GM21619 (cell line): ENCODE data around the gene SEMA6D.

Experiments
- ATAC-seq: cut with Tn5 transposase; IDR thresholded peaks from one replicate; pipeline ENCODE4 v1.9.1; 2021; ENCODE audit not compliant: unreplicated experiment

Gene SEMA6D

DNA sequence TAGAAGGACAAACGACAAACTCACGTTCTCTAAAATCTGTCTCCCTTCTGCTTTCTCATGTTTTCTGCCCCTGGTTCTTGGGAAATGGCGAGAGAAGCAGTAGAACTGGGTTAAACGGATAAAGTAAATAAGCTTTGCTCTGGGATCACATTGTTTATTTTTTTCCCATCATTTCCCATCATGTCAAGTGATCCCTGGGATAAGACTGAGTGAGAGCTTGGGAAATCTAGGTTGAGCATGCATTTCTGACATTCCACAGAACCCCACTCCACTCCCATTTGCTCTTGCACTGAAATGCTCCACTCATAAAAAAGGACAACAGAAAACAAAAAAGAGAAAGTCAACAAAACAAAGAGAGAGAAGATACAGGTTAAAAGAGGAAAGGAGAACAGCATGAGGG lies 69.1 kb downstream of the SEMA6D start:
- no peak for ATAC-seq

DNA sequence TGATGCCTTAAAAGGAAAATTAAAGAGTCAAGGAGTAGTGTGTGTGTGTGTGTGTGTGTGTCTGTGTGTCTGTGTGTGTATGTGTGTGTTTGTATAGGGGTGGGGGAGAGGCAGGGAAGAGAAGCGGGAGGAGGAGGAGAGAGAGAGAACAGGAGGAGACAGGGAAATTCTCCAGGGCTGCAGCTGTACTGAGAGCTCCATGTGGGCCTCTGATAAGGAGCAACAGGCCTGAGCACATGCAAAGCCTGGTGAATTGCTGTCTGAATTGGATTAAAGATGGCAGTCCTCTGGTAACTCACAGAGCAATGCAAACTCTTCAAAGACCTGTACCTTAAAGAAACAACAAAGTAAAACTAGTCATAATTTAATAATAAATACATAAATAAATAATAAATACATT lies 70.6 kb downstream of the SEMA6D start:
- no peak for ATAC-seq

DNA sequence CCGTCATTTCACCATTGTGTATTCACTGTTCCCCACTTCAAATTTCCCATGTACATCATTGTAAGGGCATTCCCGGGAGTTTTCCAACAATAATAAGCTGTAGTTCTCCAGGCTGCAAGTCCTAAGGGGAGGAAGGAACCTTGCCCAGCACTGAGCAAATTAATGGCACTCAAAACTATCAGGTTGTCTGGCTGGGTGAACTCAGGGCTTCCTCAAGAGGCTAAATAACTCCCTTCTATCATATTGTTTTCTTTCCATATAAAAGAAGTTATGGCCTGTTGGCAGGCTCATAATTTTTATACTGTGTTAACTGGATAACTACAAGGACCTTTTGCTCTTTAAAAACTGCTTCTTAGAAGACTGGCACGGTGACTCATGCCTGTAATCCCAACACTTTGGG lies 71.4 kb downstream of the SEMA6D start:
- no peak for ATAC-seq

DNA sequence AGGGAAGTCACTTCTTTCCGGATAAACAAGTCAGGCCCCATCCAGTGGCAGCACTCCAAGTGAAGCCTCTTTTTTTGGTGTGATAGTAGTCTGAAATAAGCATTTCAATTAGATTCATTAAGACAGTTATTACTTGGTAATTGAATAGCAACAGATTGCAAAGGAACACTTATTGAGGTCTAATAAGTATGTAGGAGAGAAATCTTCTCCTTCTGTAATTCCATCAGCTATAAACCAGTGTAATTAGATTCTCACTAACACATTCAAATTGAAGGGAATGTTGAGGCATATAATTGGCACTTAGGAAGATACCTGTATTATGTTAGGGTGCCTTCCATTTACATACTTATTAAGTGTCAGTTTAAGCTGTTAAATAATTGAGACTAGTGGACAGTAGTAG lies 73.9 kb downstream of the SEMA6D start:
- no peak for ATAC-seq

DNA sequence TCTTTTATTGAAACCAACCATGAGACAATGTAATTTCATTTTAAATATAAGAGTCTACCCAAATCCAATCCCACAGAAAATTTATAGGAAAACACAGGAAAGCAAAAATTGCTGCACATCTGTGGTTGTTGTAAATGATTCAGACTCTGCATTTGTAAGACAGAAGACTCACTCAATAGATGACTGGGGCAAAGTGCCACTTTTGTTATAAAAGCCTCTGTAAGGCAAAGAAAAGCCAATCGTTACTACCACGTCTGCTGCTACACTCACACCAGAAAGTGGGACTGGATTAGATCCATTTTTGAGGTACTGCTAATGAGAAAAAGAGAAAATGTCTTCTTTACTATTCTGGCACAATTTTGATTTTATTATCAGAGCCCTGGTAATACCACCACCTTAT lies 74.9 kb downstream of the SEMA6D start:
- no peak for ATAC-seq

DNA sequence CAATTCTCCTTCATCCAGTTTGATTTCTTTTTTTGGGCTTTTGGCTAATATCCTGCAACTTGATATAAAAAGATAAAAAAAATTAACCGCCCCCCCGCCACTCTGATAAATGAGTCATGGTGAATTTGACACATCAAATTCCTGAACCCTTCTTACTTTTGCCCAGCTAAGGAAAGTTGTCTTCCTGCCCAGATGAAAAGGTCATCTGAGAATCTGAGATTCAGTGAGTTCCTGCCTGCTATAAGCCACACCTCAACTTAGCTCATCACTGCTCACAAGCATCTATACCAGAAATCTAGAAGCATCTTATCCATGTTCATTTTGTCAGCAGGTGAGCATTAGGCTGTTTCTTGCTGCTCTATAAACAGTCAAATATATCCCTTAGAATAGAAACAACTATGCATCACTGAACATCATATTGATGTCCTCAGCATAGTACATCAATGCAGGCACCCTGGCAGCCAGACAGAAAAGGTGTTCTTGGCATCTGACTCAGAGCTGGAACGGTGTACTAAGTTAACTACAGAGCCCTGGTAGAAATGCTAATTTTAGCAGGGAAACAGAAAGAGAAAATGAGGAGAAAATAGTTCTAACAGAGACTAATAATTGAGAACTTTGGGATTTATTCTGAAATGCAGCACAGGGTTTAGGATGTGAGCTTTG lies 77.1 kb downstream of the SEMA6D start:
- no peak for ATAC-seq

DNA sequence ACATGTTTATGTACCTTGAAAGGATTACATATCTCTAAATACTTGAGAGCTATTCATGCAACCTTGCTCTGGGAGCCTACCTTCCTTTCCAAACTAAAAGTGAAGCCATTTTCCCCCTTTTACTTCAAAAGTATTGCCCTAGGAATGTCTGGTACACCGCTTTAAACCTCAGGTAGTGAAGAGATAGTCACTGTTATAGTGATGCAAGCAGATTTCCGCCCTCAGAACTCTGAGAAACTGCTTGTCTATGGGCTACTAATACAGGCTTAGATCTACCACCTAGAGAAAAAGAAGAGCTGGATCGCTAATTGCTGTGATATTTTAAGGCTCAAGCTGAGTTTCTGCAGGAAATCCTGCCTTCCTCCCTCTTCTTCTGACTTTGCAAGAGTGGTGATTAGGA lies 78.6 kb downstream of the SEMA6D start:
- ATAC-seq, result no peak

DNA sequence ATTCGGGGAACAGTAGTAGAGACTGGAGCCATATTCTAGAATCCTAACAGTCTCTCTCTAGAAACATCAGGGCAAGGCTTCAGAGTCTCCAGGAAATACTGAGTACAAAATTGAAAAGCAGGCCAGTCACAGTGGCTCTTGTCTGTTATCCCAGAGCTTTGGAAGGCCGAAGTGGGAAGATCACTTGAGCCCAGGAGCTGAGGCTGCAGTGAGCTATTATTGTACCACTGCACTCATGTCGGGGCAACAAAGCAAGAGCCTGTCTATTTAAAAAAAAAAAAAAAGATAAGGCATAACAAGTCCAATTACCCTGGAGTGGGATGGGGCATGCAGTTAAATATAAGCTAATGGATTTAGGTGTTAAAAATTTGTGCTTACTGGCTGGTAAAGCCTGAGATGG lies 79.0 kb downstream of the SEMA6D start:
- no peak for ATAC-seq

DNA sequence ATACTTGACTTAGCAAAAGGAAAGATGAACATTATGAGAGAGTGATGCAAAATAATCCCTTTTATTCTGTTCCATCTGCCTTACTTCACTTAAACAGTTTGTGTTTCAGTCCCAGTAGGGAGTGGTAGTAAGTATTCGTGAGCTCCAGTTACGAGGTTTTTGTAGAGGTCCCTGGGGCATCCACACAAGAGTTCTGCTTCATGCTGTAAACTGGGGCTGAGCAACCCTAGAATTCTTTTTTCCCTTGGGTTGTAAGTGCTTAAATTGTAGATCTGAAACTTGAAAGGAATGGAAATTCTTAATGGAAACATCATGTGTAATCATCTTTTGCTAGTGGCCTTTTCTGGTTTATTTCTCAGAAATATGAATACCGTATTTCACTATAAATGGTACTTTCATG lies 79.5 kb downstream of the SEMA6D start:
- ATAC-seq, result no peak

DNA sequence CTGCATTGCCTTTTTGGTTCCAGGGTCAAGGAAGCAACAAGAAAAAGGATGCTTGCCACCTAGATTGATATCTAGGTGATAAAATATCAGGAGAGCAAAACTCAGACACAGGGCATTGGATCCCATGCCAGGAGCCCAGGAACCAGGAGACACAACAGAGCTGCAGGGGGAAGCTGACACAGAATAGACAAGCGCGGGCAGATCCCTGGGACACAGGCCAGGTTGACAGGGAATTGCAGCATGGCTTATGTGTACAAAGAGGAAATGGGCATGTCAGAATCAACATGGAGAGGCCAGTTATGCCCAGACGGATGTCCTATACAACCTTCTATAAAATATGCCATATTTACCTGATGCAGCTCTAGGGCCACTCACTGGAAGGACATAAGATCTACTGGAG lies 84.2 kb downstream of the SEMA6D start:
- no peak for ATAC-seq

DNA sequence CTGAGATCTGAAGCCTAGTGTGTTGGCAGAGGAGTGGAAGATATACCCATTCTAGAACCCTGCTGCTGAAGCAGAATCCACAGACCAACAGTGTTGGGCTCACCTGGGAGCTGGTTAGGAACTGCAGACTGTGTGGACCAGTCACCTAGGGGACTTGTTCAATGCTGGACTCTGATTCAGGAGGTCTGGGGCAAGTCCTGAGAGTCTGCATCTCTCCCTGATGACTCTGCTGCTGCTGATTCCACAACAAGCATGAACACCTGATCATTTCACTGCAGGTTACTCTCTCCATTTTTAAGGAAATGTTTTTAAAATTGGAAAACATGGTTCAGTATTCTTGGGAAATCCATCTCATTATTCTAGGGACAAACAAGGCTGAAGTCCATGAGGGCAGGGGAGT lies 84.9 kb downstream of the SEMA6D start:
- no peak for ATAC-seq

DNA sequence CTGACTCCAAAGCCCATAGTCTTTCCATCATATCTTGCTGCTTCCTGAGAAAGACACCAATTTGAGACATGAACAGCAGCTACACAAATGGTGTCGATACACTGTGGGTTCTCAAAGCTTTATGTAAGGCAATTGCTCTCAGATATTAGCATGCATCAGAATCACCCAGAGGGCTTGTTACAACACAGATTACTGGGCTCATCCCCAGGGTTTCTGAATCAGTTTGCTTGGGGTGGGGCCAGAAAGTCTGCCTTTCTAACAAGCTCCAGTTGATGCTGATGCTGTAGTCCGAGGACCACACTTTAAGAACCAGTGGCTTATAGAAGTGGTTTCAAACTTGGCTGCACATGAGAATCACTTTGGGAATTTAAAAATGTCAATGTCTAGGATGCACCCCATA lies 86.5 kb downstream of the SEMA6D start:
- ATAC-seq, result no peak

DNA sequence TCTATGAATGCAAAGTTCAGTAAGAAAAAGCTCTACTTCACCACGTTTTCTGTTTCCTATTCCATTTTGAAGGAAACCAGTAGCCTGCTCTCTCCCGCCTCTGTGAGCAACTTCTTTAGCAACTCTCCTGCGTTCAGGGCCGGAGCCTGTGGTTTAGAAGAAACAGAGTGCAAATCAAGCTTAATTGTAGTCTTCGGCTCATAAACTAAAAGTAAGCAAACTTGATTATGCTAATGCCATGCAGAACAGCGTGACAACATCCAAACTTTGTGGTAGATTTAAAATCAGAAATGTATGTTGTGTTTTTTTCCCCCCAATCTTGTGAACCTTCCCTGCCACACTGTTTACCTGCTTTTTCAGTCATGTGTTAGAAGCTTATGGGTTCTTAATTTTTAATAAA lies 87.4 kb downstream of the SEMA6D start:
- ATAC-seq, result no peak

DNA sequence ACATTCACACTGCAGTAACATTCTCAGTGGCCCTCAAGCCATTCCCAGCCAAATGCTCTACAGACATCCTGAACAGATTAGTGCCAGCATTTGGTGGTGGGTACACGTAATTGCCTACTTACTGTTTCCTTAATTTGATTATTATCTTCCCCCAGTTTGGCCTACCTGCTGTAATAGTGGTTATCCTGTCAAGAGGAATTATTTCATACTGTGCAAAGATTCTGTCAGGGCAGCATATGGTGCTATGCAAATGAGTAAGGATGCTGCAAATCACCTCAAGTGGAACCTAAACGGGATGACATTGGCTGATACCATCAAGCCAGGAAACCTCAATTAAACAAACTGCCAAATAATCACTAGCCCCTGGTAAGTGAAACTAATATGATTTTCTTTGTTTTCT lies 88.7 kb downstream of the SEMA6D start:
- ATAC-seq, result no peak

DNA sequence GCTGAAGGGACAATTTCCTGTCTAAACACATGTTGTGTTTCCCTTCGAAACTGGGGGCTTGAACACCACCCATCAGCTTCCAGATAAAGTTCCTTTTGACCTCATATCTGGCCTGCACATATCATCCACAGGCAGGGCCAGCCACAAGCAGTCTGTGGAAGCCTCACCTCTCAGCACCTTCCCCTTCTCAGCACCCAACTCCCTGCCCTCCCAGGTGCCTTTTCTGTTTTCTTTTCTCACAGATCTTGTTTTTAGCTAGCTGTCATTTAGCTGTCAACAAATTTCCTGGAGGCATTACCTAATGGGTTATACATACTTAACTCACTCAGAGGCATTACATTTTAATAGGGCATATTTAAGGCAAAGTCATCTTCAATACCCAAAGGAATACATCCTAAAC lies 93.9 kb downstream of the SEMA6D start:
- no peak for ATAC-seq

DNA sequence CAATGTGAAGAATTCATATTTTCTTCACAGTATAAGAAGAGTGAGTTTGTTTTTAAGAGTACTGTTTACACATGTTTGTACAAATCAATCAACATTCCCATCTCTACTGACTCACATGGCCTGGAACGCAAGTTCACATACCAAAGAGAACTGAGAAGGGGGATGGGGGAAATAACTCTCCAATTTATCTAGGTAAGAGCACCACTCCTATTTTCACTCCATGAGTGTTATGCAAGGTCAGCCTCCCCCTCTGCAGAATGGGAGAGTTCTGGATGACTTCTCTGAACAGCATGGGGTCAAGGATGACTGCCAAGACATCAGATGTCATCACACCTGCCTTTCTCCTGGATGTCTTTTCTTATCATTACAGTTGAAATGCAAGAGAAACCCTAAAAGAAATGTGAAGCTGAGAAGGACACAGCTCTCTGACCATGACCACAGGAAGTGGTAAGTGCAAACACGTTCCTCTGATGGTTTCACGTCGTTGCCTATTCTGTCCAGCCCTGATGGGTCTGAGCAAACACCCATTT lies 95.2 kb downstream of the SEMA6D start:
- ATAC-seq, result peak; percentile 65

DNA sequence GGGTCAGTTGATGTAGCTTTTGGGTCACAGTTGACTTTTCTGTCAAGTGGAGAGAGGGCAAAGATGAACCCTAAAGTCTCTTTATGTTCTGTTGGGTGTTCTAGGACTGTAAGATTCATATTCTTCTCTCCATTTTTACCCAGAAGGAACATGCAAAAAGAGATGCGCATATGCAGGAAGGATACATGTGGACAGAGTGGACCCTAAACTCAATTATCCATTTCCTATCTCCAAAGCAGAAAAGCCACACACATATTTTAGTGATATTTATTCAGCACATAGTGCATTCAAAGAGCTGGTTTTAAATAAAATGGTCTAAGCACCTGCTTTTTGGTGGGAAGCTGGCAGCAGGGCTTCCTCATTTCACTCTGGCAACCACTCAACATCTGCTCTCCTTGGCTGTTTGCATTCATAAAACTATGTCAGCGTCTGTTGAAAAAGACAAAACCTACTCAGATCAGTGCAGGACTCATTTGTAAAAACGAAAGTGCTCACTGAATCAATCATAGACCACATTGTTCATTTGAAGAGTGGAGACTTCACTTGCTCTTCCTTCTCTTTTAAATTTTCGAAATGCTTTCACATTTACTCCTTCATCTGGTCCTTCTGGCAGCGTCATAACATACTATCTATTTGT lies 96.6 kb downstream of the SEMA6D start:
- peak; percentile 89 for ATAC-seq

DNA sequence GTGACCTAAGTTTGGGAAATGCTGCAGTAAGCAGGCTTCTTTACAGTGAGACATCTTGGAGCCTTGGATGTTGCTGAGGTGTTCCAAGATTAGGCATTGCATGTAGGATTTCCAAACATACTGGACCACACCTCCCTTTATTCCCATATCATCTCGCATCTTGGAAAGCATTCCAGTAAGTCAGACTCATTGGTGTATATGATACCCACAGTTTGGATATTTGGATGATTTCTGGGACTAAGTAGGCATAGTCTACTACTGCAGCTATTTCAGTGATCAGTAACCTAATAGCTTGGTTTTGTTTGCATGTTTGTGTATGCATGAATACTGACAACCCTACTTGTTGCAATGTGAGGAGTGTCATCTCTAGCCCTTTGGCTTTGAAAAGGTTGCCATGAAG lies 97.3 kb downstream of the SEMA6D start:
- no peak for ATAC-seq

DNA sequence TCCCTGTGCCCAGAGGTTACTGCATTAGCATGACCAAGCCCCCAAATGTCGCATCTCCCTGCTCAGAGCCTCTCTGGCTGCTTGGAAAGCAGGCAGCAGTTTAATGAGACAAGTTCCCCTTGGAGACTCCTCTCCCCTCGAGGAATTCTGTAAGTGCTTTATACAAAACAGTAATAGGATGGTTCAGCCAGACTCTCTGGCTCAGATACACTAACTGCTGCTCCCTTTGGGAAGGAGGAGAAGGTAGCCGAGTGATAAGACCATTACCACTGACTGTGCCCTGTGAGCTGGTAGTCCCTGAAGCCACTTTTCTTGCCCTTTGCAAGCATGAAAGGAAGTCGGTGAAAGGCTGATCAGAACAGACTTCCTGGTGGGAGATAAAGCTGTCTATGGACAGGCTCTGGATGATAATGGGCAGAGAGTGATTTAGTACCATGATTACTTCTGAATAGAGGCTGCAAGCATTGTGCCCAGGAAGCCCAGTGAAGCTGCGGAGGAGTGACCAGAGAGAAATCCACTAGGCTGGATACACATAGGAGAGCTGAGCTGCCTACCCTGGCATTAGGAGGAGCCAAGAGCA lies 100.8 kb downstream of the SEMA6D start:
- no peak for ATAC-seq

DNA sequence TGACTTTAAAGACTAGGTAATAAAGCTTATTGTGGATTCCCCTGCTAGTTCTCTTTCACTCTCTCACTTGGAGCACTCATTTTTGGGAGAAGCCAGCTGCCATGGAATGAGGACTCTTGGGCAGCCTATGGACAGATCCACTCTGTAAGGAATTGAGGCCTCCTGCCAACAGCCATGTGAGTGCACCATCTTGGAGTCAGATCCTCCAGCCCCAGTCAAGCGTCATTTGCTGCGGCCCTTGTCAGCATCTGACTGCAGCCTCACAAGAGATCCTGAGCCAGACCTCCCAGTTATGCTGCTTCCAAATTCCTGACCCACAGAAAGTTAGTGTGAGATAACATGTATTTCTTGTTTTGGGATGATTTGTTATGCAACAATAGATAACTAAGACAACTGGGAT lies 101.9 kb downstream of the SEMA6D start:
- no peak for ATAC-seq

DNA sequence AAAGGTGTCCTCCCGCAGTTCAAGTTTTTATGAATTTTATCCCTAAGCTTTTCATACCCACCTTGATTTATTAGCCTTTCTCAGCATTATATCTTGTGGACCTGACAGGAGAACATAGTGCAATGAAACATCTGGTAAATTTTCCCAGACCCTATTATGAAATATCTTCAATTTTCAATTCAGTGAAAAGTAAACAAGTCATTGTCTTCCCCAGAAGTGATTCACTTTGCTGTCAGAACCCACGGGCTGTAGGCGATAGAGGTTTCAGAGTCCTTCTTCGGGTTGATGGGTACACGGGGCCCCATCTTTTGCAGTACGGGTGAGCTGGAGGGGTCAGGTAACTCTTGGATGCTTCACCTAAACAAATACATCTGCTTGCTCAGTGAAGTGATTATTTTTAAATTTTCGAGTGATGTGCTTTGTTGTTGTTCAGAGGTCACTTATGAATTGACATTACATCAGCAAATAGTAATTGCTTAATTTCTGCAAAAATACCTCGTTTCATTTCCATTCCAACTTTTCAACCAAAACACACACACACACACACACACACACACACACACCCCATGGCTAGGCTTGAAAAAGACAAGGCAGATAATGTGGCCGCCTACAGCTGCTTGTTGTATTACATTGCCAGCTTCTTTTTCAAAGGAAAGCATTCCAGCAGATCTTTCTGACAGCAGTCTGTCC lies 102.9 kb downstream of the SEMA6D start:
- no peak for ATAC-seq

DNA sequence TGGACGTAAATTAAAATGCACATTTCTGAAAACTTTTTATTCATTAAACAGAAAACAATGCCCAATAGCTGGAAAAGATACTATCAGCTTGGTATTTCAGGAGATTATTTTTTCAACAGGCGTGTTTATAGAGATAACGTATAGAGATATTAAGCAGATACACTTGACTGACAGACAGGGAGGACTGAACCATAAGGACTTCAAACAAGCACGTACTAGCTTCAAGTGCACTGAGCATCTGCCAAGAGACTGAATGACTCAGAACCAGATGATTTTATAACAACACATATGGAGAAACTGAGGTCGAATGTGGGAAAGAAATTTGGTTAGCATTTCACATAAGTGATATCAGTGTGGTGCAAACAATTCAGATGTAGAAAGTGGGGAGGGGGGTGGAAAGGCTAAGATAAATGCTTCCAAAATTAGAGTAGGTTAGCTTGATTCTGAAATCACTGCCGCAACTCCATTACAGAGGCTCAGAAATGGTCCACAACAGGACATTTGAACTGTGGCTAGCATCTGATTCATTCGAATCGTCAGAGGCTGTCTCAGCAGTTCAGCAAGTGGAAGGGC lies 103.5 kb downstream of the SEMA6D start:
- no peak for ATAC-seq
